ENCODE data around the gene MFSD6.
"Not testable (repeated sequence)": the region's sequence is repeated elsewhere in the genome, so short reads cannot be mapped to it uniquely, and the experiment has no call there.

Gene MFSD6

DNA sequence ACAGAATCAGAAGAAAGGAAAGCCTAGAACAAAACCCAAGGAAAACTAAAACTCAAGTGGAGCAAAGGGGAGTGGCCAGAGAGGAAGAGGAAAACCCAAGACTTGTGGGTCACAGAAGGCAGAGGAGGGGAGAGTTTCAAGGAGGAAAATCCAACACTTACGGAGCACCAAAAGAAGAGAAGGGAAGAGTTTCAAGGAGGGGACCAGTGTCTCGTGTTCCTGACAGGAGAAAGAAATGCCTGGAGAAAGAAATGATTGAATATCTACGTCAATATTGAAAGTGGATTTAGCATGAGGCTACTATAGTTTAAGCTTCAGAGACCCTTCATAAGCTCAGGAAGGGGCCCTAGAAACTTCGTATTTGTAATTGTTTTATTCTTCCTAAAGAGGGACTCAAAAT lies 1.4 kb upstream of the MFSD6 start:
- no peak for DNase-seq

DNA sequence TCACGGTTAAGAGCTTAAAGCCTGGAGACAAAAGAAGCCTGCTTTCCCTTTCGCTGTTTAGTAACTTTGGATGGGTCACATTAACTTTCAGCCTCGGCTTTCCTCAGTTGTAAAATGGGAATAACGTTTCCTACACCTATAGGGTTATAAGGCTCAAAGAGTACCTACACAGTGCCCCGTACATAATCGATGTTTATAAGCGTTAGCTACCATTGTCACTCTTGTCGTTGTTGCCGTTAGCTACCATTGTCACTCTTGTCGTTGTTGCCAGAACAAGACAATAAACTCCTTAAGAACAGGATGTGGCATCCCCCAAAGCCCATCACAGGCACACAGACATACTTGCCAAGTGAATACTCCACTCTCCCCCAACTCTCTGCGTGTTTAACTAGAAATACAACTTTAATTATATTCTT lies 901 bp upstream of the MFSD6 start:
- no peak for DNase-seq

DNA sequence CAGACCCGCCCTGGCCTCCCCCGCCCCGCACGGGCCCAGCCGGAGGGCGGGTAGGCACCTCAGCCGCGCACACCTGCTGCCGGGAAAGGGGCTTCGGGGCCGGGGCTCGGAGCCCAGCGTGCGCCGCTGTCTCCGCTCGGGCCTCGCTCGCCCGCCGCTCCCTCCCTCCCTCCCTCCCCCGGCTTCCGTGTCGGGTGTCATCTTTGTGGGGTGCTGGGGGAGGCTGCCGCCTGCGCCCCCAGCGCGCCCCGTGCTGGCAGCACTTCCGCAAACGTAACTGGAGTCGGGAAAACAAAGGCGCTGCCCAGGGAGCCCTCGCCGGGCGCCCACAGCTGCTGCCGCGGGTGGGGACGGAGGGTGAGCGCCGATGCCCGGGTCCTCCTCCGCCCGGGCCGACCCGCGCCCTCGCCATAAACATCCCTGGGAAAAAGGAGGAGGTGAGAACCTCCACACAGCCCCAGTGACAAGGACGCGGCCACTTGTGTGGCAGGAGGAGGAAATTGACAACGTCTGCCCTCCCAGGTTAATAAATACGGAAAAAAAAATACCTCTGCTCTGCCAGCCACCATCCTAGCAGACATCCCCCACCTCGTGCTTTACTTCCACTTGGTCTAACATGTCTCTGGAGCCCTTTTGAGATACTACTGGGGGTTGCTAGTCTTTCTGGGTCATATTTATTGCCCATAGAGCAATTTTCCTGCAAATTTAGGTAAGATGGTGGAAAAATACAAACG lies 550 bp downstream of the MFSD6 start:
- DNase-seq: peak; percentile 75

DNA sequence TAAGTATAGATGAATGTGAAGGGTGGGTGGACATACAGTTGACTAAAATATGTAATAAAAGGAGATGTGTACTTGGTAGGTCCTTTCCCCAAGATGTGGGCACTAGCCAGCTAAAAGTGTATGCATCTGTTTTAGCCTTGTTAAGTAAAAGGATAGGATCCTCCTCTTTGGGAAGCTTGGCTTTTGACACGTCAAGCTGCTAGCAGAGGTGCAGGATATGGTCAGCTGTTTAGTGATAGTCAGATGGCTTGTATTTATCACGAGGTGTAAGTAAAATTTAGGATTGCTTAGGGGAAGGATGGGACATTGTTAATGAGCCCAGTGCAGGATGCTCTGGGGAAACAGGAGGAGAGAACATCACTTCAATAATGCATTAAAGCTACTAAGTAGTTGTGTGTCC lies 1.5 kb downstream of the MFSD6 start:
- no peak for DNase-seq

DNA sequence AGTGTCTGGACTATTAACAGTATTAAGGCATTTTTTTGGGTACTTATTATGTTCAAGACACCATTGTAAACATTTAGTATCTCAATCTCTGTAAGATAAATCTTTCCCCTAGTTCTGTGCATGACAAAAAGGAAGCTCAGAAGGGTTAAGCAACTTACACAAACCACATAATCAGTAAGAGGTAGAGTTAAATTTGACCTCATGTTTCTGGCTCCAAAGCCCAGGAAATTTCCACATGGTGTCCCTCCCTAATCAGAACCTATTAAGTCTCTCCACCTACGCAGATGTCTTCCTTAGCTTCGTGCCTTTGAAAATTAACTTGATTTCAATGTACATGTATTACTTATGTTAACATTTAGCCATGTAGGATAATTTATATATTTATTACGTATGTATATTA lies 2.0 kb downstream of the MFSD6 start:
- DNase-seq: no peak

DNA sequence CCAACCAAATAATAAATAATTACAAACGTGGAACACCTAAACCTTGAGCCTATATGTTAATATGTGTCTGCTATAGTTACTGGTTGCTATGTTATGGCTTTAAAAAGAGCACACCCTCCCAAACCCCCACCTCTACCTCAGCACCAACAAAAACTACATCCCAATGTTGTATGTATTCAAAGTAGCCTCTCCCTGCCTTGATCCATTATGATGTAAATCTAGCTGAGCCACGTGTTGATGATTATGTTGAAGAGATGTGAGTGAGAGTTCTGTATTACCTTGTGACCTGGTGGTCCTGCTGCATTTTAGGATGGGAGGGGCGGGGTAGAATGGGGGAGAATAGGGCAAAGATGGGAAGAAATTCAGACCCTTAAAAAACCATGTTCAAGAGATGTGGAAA lies 4.8 kb downstream of the MFSD6 start:
- no peak for DNase-seq

DNA sequence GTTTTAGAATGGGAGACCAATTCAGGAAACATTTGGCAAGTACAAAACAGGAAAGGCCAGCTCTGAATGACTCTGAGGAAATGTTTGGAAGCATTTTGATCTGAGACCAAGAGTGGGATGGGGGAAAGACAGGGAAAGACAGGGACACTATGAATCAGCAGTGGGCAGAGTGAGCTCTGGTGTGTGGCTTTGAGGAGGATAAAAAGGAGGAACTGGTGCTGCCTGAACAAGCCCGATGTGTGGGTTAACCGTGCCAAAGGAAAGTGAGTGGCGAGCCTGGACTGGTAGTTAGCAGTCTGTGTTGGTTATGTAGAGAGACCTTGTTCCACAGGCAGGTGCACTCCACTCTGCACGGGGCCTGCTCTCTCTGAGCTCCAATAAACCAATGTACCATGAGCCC lies 5.3 kb downstream of the MFSD6 start:
- no peak for DNase-seq

DNA sequence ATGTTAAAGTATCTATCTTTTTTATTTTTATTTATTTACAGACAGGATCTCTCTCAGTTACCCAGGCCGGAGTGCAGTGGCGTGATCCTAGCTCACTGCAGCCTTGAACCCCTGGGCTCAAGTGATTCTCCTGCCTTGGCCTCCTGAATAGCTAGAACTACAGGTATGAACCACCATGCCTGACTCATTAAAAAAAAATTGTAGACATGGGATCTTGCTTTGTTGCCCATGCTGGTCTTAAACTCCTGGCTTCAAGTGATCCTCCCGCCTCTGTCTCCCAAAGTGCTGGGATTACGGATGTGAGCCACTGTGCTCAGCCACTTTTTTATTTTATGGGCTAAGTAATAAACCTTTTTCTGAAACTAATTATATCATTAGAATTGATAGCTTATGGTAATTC lies 7.1 kb downstream of the MFSD6 start:
- DNase-seq: no peak

DNA sequence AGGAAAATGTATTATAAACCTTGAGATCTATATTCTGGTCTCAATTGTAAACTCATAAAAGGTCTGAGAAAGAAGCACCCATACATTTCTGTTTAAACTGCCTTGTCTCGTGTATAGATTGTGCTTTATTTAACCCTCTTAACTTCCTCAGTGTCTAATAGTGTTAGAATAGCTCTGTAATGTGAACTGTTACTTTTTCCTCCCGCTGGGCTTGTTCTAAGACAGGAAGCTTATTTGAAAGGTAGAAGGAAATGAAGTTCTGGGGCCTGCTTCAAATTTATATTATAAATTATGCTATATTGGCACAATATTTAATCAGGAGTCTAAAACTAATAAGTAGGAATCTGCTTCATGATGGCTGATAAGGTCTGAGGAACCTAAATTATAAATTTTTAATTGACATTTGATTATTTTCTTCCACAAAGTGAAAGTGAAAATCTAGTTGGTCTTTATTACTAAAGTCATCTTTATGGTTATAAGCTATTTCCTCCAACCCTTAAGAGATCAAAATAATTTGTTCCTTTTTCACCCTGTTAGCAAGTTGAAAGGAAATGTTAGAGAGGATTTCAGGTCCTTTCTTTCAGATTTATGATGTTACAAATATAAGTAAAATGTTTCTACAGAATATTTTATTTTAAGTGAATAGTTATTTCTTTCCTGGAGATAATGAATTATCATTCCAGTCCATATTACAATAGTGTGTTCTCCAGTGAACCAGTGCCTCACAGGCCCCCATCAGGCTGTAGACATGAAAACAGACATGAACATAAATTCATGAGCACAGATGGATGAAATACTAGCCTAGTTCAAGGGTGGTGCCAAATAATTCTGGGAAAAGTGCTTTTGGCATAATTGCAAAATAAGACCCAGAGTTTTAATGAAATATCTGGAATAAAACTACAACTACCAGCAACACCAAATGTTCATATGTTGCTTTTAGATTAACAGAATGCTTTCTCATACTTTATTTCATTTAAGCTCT lies 7.9 kb downstream of the MFSD6 start:
- no peak for DNase-seq

DNA sequence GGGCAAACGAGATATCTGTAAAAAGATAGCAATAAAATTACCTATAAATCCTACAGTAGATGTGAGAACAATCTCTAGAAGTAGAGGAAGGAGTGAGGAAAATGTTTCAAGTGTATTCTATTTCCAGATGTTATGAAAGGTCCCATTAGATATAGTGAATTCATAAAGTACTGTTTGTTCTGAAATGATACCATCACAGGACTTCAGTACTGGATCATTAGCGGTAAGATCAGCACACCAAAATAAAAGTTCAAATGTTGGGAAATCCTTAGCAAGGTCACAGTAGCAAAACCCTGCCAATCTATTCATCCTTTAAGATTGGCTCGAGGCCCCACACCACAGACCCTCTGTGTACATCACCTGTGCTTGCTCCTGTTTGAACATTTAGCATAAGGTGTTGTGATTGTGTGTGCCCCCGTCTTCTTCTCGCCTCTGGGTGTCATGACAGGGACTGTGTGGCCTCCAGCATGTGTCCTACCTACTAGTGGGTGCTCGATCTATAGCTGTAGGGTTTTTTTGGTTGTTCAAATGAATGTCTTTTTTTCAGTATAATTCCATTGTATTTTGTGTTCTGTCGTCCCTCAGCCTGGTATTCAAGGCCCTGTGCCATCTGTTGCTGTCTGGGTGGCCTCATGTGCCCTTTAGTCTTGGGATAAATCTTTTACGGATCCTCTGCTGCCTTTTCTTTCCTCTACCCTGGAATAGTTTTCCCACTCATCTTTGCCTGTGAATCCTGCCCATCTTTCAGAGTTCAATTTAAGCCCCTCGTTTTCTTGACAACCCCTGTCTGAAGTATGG lies 9.1 kb downstream of the MFSD6 start:
- no peak for DNase-seq

DNA sequence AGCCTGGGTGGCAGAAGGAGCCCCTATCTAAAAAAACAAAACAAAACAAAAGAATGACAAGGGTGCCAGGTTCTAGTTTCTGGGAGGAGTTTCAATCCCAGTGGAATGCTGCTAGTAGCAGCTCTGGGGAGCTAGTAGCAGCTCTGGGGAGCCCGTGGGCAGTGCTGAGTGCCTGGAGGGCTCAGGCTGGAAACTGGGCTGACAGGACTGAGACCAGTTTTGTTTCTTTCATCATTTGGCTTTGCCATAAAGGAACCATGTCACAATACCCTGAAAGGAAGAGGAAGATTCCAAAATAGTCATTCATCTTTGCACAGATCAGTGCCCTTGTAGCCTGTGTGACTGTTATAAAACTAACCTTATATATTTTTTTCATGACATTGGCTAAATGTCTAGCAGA lies 10.6 kb downstream of the MFSD6 start:
- DNase-seq: no peak

DNA sequence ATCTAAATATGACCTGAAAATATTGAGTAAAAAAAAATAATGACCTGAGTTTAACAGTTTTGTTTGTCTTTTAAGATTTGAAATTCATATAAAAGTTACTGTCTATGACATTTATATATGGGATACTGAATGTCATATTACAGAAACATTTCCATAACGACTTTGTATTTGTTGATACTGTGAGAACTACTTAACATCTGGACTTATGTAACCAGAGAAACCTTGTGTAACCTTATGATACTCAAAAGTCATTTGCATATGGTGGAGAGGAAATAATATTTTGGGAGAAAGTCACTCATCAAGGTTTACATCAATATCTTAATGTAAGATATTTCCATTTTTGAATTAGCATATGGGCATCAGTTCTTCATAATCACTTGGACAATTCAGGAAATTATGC lies 12.6 kb downstream of the MFSD6 start:
- no peak for DNase-seq

DNA sequence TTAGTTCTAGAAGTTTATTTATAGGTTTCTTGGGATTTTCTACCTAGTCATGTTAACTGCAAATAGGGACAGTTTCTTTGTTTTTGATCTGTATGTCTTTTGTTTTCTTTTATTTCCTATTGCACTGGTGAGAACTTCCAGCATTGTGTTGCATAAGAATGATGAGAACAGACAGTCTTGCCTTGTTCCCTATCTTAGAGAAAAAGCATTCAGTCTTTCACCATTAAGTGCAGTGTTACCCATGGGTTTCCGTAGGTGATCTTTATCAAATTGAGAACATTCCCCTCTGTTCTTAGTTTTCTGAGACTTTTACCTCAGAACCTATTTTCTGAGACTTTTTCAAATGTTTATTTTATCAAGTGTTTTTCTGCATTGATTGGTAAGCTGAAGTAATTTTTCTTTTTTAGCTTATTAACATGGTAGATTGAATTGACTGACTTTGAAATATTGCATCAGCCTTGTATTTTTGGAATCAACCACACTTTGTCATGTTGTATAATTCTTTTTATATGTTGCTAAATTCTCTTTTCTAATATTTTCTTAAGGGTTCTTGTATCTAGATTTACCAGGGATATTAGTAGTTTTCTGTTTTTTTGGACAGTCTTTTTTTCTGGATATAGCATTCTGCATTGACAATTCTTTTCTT lies 17.2 kb downstream of the MFSD6 start:
- DNase-seq: no peak

DNA sequence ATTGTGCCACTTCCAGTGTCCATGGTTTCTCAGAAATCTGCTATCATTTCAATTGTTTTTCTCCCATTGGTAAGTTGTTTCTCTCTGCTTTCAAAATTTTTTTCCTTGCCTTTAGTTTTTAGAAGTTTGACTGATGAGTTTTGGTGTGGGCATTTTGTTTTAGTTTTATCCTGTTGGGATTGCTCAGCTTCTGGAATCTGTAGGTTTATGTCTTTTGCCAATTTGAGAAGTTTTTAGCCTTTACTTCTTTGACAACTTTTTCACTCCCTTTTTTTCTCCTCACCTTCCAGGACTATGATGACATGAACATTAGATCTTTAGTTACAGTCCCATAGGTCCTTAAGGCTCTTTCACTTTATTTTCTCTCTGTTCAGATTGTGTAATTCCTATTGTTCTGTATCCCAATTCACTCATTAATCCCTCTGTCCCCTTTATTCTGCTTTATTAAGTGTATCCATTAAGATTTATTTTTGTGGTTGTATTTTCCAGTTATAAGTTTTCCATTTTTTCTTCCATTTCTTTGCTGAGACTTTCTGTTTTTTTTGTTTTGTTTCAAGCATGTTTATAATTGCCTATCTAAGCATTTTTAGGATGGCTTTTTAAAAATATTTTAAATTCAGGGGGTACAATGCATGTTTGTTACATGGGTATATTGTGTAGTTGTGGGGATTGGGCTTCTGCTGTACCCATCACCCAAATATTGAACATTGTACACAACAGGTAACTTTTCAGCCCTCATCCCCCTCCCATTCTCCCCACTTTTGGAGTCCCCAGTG lies 17.9 kb downstream of the MFSD6 start:
- DNase-seq: no peak

DNA sequence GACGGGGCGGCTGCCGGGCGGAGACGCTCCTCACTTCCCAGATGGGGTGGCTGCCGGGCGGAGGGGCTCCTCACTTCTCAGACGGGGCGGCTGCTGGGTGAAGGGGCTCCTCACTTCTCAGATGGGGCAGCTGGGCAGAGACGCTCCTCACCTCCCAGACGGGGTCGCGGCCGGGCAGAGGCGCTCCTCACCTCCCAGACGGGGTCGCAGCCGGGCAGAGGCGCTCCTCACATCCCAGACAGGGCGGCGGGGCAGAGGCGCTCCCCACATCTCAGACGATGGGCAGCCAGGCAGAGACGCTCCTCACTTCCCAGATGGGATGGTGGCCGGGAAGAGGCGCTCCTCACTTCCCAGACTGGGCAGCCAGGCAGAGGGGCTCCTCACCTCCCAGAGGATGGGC lies 22.7 kb downstream of the MFSD6 start:
- not testable (repeated sequence) for DNase-seq

DNA sequence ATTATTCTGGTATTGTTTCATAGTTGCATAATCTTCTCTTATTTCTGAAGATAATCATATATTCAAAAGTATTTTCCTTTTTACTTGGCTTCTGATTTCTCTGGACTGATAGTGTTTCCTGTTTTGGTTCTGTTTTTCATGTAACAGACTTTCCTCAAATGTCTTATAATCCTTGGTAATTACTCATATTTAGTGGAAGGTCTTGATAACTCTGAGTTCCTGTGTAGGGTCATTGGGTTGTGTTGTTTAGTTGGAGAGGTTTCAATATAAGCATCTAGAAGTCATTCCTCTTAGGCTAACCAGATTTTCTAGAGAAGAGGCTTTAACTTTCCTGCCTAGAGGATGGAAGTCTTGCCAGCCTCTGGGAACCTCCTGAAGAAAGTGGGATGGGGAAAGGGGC lies 23.8 kb downstream of the MFSD6 start:
- DNase-seq: no peak

DNA sequence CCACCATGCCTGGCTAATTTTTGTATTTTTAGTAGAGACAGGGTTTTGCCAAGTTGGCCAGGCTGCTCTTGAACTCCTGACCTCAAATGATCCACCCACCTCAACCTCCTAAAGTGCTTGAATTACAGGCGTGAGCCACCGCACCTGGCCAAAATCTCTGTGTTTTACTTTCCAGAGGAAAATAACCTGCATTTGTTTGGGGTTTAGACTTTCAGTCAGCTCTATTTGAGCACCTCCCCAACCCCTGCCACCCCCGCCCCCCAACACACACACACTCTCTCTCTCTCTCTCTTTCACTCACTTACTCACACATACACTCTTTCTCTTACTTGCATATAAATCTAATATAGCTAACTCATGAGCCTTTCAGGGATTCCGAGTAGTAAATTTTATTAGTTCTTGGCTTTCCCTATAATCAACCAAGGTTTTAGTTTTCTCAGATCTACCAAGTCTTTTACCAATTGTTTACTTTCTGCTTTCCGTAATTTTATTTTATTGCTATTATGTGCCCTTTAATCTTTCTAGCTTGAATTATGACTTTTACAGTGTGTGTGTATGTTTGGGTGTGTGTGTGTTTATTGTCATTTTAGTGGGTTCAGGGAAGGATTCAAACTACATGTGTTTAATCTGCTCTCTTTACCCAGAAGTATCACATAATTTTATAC lies 24.5 kb downstream of the MFSD6 start:
- no peak for DNase-seq

DNA sequence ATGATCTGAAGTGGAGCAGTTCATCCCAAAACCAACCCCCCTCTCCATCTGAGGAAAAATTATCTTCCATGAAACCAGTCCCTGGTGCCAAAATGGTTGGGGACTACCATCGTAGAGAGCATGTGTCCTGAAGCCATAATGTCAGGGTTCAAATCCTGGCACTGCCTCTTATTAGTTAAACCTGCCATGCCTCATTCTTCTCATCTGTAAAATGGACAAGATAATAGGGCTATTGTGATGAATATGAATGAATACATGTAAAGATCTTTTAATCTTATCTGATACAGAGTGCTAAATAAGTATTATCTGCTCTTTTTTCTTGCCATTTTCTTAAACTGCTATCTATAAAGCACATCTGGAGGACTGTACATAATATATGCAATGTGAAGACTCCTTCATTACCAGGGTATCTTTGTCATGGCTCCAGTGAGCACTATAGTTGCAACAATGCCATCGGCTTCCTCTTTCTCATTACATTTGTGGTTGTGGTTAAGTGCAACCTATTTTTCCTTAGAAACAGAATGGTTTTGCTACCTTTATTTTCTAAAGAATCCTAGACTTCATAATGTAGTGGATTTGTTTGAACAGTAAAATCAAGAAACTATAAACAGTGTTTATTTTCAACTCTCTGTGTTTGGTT lies 27.0 kb downstream of the MFSD6 start:
- DNase-seq: no peak

DNA sequence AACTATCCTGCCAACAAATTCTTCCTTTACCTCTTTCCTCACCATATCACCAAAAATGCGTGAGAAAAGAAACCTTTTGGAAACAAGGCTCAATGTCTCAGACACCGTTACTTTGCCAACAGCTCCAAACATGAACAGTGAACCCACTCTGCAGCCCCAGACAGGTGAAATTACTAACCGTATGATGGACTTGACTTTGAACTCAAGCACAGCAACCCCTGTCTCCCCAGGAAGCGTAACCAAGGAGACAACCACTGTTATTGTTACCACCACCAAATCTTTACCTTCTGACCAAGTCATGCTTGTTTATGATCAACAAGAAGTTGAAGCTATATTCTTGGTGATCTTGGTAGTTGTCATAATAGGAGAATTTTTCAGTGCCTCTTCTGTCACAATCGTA lies 28.4 kb downstream of the MFSD6 start:
- no peak for DNase-seq

DNA sequence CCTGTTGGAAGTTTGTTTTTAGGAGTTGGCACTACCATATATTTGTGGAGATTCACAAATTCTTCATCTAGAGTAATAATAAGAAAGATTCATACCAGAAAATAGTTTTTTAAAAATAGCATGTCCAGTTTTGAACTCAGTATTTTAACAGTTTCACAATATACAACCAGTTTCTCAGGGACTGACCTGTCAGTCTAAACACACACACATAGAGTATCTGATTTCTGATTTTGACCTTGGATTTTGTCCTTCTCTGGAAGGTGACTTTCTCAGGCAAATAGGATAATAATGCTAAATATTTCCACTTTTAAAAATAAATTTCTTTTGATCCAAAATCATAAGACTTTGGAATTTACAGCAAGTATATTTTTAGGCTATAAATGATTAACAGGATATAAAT lies 32.0 kb downstream of the MFSD6 start:
- no peak for DNase-seq

DNA sequence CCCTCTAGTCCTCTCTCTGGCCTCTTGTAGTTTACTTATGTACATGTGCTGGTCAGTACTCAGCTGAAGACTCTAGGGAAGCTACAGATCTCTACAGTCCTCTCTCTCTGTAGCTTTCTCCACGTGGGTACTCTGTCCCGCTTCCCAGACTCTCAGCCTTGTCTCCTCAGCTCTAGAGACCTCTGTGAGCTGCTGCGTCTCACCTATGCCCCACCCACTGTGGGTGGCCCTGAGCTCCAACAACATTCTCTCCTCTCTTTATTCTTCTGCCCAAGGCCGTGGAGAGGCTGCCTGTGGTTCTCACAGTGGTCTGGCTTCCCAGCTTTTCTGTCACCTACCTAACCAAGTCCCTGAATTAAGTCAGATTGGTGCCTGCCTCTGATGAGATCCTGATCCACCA lies 33.4 kb downstream of the MFSD6 start:
- no peak for DNase-seq

Measured in NCI-H2107 (cell line).